GM15510 (cell line): ENCODE measurements around the gene MPHOSPH8.

Source experiments
- POLR2A ChIP-seq: IDR thresholded peaks from 3 replicates; pipeline ENCODE4 v1.6.1; 2011; ENCODE audit warnings: borderline replicate concordance; ENCODE audit not compliant: insufficient read length; ENCODE audit errors: extremely low read depth

Gene MPHOSPH8, protein sequence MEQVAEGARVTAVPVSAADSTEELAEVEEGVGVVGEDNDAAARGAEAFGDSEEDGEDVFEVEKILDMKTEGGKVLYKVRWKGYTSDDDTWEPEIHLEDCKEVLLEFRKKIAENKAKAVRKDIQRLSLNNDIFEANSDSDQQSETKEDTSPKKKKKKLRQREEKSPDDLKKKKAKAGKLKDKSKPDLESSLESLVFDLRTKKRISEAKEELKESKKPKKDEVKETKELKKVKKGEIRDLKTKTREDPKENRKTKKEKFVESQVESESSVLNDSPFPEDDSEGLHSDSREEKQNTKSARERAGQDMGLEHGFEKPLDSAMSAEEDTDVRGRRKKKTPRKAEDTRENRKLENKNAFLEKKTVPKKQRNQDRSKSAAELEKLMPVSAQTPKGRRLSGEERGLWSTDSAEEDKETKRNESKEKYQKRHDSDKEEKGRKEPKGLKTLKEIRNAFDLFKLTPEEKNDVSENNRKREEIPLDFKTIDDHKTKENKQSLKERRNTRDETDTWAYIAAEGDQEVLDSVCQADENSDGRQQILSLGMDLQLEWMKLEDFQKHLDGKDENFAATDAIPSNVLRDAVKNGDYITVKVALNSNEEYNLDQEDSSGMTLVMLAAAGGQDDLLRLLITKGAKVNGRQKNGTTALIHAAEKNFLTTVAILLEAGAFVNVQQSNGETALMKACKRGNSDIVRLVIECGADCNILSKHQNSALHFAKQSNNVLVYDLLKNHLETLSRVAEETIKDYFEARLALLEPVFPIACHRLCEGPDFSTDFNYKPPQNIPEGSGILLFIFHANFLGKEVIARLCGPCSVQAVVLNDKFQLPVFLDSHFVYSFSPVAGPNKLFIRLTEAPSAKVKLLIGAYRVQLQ

DNA sequence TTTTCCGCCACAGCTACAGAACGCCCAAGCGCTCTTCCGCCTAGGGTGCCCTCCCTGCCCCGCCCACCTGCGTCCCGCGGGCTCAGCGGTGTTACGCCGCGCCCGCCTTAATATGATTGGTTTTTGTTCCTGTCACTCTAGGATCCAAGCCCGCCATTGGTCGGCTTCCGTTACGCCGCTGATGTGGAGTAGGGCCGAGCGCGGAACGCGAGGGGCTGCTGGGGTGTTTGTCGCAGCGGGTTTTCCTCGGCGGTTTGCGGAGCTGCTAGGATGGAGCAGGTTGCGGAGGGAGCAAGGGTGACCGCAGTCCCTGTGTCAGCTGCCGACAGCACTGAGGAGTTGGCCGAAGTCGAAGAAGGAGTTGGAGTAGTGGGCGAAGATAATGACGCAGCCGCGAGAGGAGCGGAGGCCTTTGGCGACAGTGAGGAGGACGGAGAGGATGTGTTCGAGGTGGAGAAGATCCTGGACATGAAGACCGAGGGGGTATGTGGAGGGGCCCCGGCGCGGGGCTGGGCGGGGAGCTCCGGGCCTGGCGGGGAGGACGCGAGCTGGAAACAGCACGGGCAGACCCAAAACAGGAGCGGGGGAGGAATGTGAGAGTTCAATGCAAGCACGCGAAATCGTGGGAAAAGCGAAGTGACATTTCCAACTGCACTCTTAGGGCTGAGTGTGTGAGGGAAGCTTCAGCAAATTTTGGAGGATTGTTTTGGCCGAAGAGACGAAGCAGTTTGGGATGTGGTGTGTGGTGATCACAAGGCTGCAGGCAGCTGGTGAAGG is at the start of gene MPHOSPH8:
Gene MPHOSPH8 (plus strand): TSS at position 181 of the 777 bp plus-strand sequence. CDS start 90 bp downstream, at position 271.
- peak; percentile 56 for TF ChIP-seq POLR2A

- TF ChIP-seq POLR2A, result peak; percentile 50
Observed at GRCh38 chr13:19586904-19587634, 46.4 kb upstream of the MPHOSPH8 start.

- no peak for TF ChIP-seq POLR2A
Observed at GRCh38 chr13:19587635-19588300, 45.7 kb upstream of the MPHOSPH8 start.

DNA sequence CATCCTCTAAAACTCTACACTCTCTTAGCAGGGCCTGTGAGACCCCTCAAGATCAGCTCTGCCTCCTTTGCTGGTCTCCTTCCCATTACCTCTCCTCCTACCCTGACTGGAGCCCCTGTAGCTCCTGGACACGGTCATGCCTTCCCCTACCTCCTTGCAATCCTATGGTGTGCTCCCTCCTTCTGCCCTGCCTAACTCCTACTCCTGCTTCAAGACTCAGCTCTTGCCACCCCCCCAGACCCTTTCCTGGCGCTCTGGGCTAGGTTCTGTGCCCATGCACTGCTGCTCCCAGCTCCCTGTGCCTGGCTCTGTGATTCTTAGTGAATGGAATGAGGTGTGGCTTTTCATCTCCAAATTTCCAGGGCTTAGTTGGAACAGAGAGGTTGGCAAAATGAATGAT is 44.1 kb upstream of the MPHOSPH8 start:
- no peak for TF ChIP-seq POLR2A

DNA sequence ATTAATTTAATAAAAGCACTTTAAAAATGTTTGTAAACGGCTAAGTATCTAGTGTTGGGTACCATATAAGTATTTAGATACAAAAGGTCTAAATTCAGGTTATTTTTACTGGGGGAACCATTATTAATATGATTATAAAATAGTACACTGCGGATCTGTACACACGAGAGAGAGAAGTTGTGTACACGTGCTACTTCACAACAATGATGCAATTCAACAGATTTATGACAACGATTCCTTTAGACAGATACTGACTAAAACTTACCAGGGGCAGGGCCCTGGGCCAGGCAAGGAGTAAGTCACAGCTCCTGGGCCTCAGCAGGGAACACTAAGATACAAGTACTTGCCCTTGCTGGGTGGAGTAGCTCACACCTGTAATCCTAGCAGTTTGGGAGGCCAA is 43.0 kb upstream of the MPHOSPH8 start:
- no peak for TF ChIP-seq POLR2A

- TF ChIP-seq POLR2A, result no peak
Observed at GRCh38 chr13:19591864-19592263, 41.6 kb upstream of the MPHOSPH8 start.

DNA sequence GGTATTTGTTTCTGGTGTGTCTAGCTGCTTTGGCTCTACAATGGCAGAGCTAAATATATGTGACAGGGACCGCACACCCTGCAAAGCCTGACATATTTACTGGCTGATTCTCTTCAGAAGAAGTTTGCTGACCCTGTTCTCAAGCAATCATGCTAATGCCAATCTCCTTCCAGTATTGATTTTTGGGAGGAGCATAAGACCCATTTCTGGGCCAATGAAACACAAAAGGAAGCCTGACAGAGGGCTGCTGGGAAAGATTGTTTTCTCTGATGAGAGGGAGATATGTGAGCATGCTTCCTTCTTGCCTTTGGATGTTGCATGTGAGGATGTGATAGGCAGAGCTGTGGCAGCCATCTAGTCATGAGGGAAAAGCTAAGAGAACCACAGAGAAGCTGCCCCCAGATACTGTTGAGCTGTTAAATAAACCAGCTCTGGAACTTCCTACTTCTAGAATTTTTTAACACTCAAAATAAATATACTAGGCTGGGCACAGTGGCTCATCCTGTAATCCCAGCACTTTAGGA is 40.7 kb upstream of the MPHOSPH8 start:
- no peak for TF ChIP-seq POLR2A

GRCh38 chr13:19596086-19596485 is 37.4 kb upstream of the MPHOSPH8 start:
- TF ChIP-seq POLR2A, result no peak

DNA sequence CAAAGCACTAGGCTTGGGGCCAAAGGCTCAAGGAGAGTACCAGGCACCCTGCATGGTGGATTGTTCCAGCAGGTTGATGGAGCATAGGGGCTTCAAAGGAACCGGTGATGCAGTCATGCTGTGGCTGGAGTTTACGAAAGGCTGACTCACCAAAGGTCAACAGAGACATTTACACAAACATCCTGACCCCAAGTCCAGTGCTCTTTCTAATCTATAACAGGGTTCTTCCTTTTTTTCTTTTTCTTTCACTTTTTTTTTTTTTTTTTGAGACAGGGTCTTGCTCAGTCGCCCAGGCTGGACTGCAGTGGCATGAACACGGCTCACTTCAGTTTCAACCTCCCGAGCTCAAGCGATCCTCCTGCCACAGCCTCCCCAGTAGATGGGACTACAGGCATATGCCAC is 36.5 kb upstream of the MPHOSPH8 start:
- no peak for TF ChIP-seq POLR2A

DNA sequence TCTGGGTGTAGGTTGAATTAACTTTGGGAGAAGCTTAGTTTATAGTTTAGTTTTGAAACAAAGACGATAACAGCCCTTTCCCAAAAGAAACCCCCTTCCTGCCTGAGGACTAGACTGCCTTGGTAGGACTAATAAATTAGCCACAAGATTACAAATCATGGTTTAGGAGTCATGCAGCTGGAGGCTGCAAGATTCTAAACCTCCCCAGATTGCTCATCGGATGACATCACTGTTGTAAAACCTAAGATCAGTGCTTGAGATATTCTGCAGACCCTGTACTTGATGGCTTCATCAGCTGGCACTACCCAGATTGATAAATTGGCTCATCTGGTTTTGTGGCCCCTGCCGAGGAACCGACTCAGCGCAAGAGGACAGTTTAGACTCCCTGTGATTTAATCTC is 35.9 kb upstream of the MPHOSPH8 start:
- TF ChIP-seq POLR2A, result no peak

- TF ChIP-seq POLR2A, result peak; percentile 74
Observed at GRCh38 chr13:19601749-19602725, 31.4 kb upstream of the MPHOSPH8 start.

- no peak for TF ChIP-seq POLR2A
Observed at GRCh38 chr13:19604306-19604705, 29.2 kb upstream of the MPHOSPH8 start.

- no peak for TF ChIP-seq POLR2A
Observed at GRCh38 chr13:19605161-19605955, 28.1 kb upstream of the MPHOSPH8 start.
